OCI-LY7 (cell line): Measurements from ENCODE around the gene NAGS. TPM values are rescaled to one million over a fixed set of nuclear protein-coding genes. Genes with fewer than 3 reads are reported as not detected.
"Not testable (repeated sequence)": the region's sequence is repeated elsewhere in the genome, so short reads cannot be mapped to it uniquely, and the experiment has no call there.

Experiments
- BruUV-seq: library from RNA; stranded (reverse); fragments of 400-500 nt; replicated peaks from 2 replicates; lab custom pipeline; 2021; lab: Mats Ljungman, UMichigan
- CTCF ChIA-PET: fragments of 300-600 bp; sonication (Branson Sonifier 250); formaldehyde crosslinking; loops from one replicate; lab custom pipeline; 2022; ENCODE audit warnings: antibody characterized with exemption; ENCODE audit not compliant: unreplicated experiment; lab: Charles Lee
- POLR2A ChIA-PET: fragments of 300-600 bp; sonication (Branson Sonifier 250); formaldehyde crosslinking; loops from one replicate; lab custom pipeline; 2022; ENCODE audit warnings: antibody characterized with exemption; lab: Charles Lee
- DNase-seq: peaks from one replicate; pipeline ENCODE4 v3.0.0-alpha.2; 2015; ENCODE audit warnings: low spot score
- H2AFZ ChIP-seq: fragments of 200-600 bp; sonication (generic), shearing (Covaris generic); 2 replicates; pipeline ENCODE4 v1.6.1; 2014; ENCODE audit warnings: mild to moderate bottlenecking, antibody characterized with exemption, low read length, moderate library complexity
- H3K27ac ChIP-seq: fragments of 200-600 bp; sonication (generic); 2 replicates; pipeline ENCODE4 v1.5.1; 2014; ENCODE audit warnings: mixed run types, low read depth, mild to moderate bottlenecking, moderate library complexity, low read length, inconsistent platforms; ENCODE audit not compliant: poor library complexity, severe bottlenecking
- H3K36me3 ChIP-seq: fragments of 200-600 bp; sonication (generic); 2 replicates; pipeline ENCODE4 v1.6.1; 2014; ENCODE audit warnings: mild to moderate bottlenecking, antibody characterized with exemption, low read length, moderate library complexity, mixed read lengths; ENCODE audit not compliant: insufficient read depth
- H3K4me1 ChIP-seq: fragments of 200-600 bp; sonication (generic); 2 replicates; pipeline ENCODE4 v1.5.1; 2014; ENCODE audit warnings: mild to moderate bottlenecking, low read length; ENCODE audit not compliant: insufficient read depth, poor library complexity, severe bottlenecking
- H3K4me2 ChIP-seq: fragments of 200-600 bp; sonication (generic); 2 replicates; pipeline ENCODE4 v1.6.1; 2014; ENCODE audit warnings: mild to moderate bottlenecking, low read length
- H3K4me3 ChIP-seq: fragments of 200-600 bp; sonication (generic); 2 replicates; pipeline ENCODE4 v1.5.1; 2014; ENCODE audit warnings: mild to moderate bottlenecking, low read depth, low read length; ENCODE audit not compliant: poor library complexity, severe bottlenecking
- H3K79me2 ChIP-seq: fragments of 200-600 bp; sonication (generic); 2 replicates; pipeline ENCODE4 v1.6.1; 2016; ENCODE audit warnings: low read depth, mild to moderate bottlenecking, low read length, moderate library complexity, mixed read lengths; ENCODE audit not compliant: insufficient read depth
- H3K9me2 ChIP-seq: fragments of 200-600 bp; sonication (generic); 2 replicates; pipeline ENCODE4 v1.6.1; 2016; ENCODE audit warnings: mild to moderate bottlenecking, low read length, mixed read lengths; ENCODE audit not compliant: insufficient read depth
- H3K9me3 ChIP-seq: fragments of 200-600 bp; sonication (generic); 2 replicates; pipeline ENCODE4 v1.6.1; 2014; ENCODE audit warnings: mild to moderate bottlenecking, mixed run types, low read length, mixed read lengths
- H4K20me1 ChIP-seq: fragments of 200-600 bp; sonication (generic); 2 replicates; pipeline ENCODE4 v1.6.1; 2014; ENCODE audit warnings: mild to moderate bottlenecking, antibody characterized with exemption, low read length, moderate library complexity, mixed read lengths; ENCODE audit not compliant: insufficient read depth
- EZH2phosphoT487 ChIP-seq: fragments of 200-600 bp; sonication (generic); IDR thresholded peaks from 2 replicates; pipeline ENCODE4 v1.6.1; 2018; ENCODE audit warnings: low read depth, borderline replicate concordance, mild to moderate bottlenecking, mixed run types, antibody characterized with exemption, low read length, moderate library complexity, mixed read lengths
- intact Hi-C: fragments of 100-400 bp; cut with micrococcal nuclease; formaldehyde crosslinking; loops from one replicate; pipeline ENCODE4 v1.10.0; 2022; ENCODE audit not compliant: unreplicated experiment
- total RNA-seq, 2 experiments: library from RNA; depleted of rRNA in 1 of 2; stranded (reverse); fragments of >200 nt in 1 of 2; shearing (Covaris generic) in 1 of 2; gene quantifications; 2 replicates each; pipeline ENCODE4 v1.2.3, GENCODE V29; 2014 to 2022
- TF ChIP-seq, protein P1 (sequence below): fragments of 200-600 bp; sonication (generic); conservative IDR thresholded peaks from 2 replicates; pipeline ENCODE4 v1.5.1; 2014; ENCODE audit warnings: mild to moderate bottlenecking, antibody characterized with exemption, low read length, moderate library complexity, mixed read lengths

The NAGS gene
- total RNA-seq, 2 experiments from 2014 or later = 0.32 to 1.5 TPM

DNA sequence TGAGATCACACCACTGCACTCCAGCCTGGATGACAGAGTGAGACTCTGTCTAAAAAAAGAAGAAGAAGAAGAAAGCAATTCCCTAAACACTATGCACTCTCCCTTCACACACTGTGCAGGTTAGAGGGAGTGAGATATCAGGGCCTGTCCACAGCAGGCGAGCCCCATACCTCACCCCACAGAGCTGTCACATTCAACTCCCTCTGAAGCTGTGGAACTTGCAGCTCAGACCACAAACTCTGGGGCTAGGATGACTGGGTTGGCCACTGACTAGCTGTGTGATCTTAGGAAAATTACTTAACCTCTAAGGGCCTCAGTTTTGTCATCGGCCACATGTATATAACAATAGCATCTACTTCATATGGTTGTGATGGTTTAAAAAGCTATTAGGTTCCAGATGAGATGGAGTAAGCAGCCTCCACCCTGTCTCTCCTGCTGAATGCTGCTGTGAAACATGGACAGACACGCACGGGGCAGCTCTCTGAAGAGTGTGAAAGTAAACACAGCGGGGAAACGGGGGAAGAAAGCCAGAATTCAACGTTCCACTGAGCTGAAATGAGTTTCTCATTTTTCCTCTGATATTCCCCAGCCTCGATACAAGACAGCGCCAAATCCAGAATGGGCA, 37.1 kb upstream of the NAGS start:
- no TSS peak for BruUV-seq
- no peak for DNase-seq
- Histone ChIP-seq H3K36me3 (no peaks in the 10 kb centered on the region), H3K9me3 (no peaks in the 10 kb centered on the region), H3K4me1 (no peaks in the 10 kb centered on the region), H3K4me2 (no peak overlapping the region), H4K20me1 (no peaks in the 10 kb centered on the region), H3K79me2 (no peaks in the 10 kb centered on the region), H3K9me2 (no peaks in the 10 kb centered on the region), H2AFZ (no peak overlapping the region), H3K27ac (no peak overlapping the region), H3K4me3 (no peak overlapping the region)
- ChIA-PET CTCF (no interaction called here), POLR2A (interaction anchor here (0.6 kb wide), 1 partner anchor 272 kb away, joined by 3 read pairs; no protein-coding TSS in a partner anchor)
- intact Hi-C loops = no loop called here
- TF ChIP-seq, protein P1, sequence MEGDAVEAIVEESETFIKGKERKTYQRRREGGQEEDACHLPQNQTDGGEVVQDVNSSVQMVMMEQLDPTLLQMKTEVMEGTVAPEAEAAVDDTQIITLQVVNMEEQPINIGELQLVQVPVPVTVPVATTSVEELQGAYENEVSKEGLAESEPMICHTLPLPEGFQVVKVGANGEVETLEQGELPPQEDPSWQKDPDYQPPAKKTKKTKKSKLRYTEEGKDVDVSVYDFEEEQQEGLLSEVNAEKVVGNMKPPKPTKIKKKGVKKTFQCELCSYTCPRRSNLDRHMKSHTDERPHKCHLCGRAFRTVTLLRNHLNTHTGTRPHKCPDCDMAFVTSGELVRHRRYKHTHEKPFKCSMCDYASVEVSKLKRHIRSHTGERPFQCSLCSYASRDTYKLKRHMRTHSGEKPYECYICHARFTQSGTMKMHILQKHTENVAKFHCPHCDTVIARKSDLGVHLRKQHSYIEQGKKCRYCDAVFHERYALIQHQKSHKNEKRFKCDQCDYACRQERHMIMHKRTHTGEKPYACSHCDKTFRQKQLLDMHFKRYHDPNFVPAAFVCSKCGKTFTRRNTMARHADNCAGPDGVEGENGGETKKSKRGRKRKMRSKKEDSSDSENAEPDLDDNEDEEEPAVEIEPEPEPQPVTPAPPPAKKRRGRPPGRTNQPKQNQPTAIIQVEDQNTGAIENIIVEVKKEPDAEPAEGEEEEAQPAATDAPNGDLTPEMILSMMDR = no peak
- no peak for TF ChIP-seq EZH2phosphoT487

DNA sequence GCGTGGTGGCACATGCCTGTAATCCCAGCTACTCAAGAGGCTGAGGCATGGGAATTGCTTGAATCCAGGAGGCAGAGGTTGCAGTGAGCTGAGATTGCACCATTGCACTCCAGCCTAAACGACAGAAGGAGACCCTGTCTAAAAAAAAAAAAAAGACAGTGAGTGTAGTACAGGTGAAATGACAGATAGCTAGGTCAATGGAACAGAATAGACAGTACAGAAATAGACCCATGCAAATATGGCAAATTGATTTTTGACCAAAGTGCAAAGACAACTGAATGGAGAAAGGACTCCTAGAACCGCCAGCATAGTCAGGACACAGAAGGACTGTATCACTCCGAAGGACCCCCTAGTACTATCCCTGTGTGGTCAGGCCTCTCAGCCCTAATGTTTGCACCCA, 34.1 kb upstream of the NAGS start:
- intact Hi-C loops = no loop called here
- POLR2A ChIA-PET = interaction anchor here (0.6 to 0.7 kb wide), 4 partner anchors 12 to 469 kb away, joined by 4 to 7 read pairs (median 4); no protein-coding TSS in a partner anchor
- no peak overlapping the region for H3K4me3 ChIP-seq

GRCh38 chr17:43971436-43971835, 33.0 kb upstream of the NAGS start:
- H4K20me1 ChIP-seq, H3K36me3 ChIP-seq, H2AFZ ChIP-seq, H3K4me1 ChIP-seq, H3K79me2 ChIP-seq, H3K4me2 ChIP-seq, H3K9me3 ChIP-seq, POLR2A ChIA-PET, H3K9me2 ChIP-seq, H3K27ac ChIP-seq, intact Hi-C loops, CTCF ChIA-PET, DNase-seq, H3K4me3 ChIP-seq, BruUV-seq: not testable (repeated sequence)

More for the DNA sequence above, 34.1 kb upstream of the NAGS start:
- TF ChIP-seq EZH2phosphoT487 = no peak
- TF ChIP-seq, protein P1 = no peak
- Histone ChIP-seq H3K4me2 (no peak overlapping the region), H3K79me2 (no peaks in the 10 kb centered on the region), H3K9me2 (no peaks in the 10 kb centered on the region), H2AFZ (no peak overlapping the region), H3K27ac (no peak overlapping the region), H3K9me3 (no peaks in the 10 kb centered on the region), H4K20me1 (no peaks in the 10 kb centered on the region), H3K36me3 (no peaks in the 10 kb centered on the region), H3K4me1 (no peaks in the 10 kb centered on the region)
- no TSS peak for BruUV-seq
- CTCF ChIA-PET = no interaction called here
- DNase-seq = no peak

GRCh38 chr17:43972444-43973212, 31.8 kb upstream of the NAGS start:
- intact Hi-C loops, H3K9me2 ChIP-seq, H3K4me3 ChIP-seq, H2AFZ ChIP-seq, H3K27ac ChIP-seq, BruUV-seq, H3K4me2 ChIP-seq, H3K79me2 ChIP-seq, DNase-seq, CTCF ChIA-PET, H4K20me1 ChIP-seq, H3K9me3 ChIP-seq, H3K36me3 ChIP-seq, H3K4me1 ChIP-seq: not testable (repeated sequence)
- POLR2A ChIA-PET = interaction anchor here (0.6 kb wide), 1 partner anchor 53 kb away, joined by 3 read pairs; no protein-coding TSS in a partner anchor
